H1 (cell line): Measurements from ENCODE around the gene GCGR. TPM values are rescaled to one million over a fixed set of nuclear protein-coding genes. Genes with fewer than 3 reads are reported as not detected.

Experiments
- CTCF ChIA-PET: fragments of 300-600 bp; sonication (Branson Sonifier 250); formaldehyde crosslinking; loops from one replicate; lab custom pipeline; 2021; ENCODE audit not compliant: partially characterized antibody; lab: Charles Lee
- POLR2A ChIA-PET: fragments of 300-600 bp; sonication (Branson Sonifier 250); formaldehyde crosslinking; loops from one replicate; lab custom pipeline; 2021; ENCODE audit warnings: inconsistent platforms; ENCODE audit not compliant: partially characterized antibody; lab: Charles Lee
- DNase-seq, 2 experiments: peaks; one replicate each; pipeline versions ENCODE4 v3.0.0 to v3.0.0-alpha.2; 2010 to 2022; ENCODE audit warnings: low spot score in 2 of 2, low read depth in 1 of 2, mixed read lengths in 1 of 2
- FAIRE-seq: peaks from 2 replicates; lab custom pipeline; 2011; peaks lifted over from hg19 to GRCh38; lab: Jason Lieb, UNC
- H2AFZ ChIP-seq: 2 replicates; pipeline ENCODE4 v1.8.1; 2012; ENCODE audit warnings: low read length, inconsistent platforms
- H2AK5ac ChIP-seq: 2 replicates; pipeline ENCODE4 v1.6.1; 2013; ENCODE audit warnings: low read depth, low read length
- H2BK120ac ChIP-seq: replicated peaks from 2 replicates; pipeline ENCODE3; 2013; ENCODE audit warnings: low read depth, low read length, inconsistent platforms
- H2BK12ac ChIP-seq: 2 replicates; pipeline ENCODE4 v1.6.1; 2013; ENCODE audit warnings: low read depth, low read length
- H2BK15ac ChIP-seq: 2 replicates; pipeline ENCODE4 v1.6.1; 2013; ENCODE audit warnings: low read length
- H2BK20ac ChIP-seq: 2 replicates; pipeline ENCODE4 v1.6.1; 2013; ENCODE audit warnings: low read length
- H2BK5ac ChIP-seq: 2 replicates; pipeline ENCODE4 v1.6.1; 2013; ENCODE audit warnings: low read depth, low read length
- H3K14ac ChIP-seq: 2 replicates; pipeline ENCODE4 v1.6.1; 2013; ENCODE audit warnings: inconsistent platforms; ENCODE audit not compliant: insufficient read length
- H3K18ac ChIP-seq: 2 replicates; pipeline ENCODE4 v1.6.1; 2013; ENCODE audit warnings: low read length; ENCODE audit errors: extremely low read depth
- H3K23ac ChIP-seq: 2 replicates; pipeline ENCODE4 v1.6.1; 2013; ENCODE audit warnings: inconsistent platforms; ENCODE audit not compliant: insufficient read length
- H3K23me2 ChIP-seq: 2 replicates; pipeline ENCODE4 v1.6.1; 2013; ENCODE audit warnings: low read depth, low read length
- H3K27ac ChIP-seq: 2 replicates; pipeline ENCODE4 v1.6.1; 2011; ENCODE audit warnings: low read depth, low read length, inconsistent platforms
- H3K27me3 ChIP-seq, 4 experiments: replicated peaks in 1 of 4; 1 replicate in 1 of 4; 2 replicates in 3 of 4; pipeline versions ENCODE4 v1.6.1 to v1.8.1; 2011 to 2013; ENCODE audit warnings: low read length in 3 of 4, mild to moderate bottlenecking in 3 of 4, inconsistent platforms in 2 of 4, mixed read lengths in 2 of 4, moderate library complexity in 1 of 4; ENCODE audit not compliant: control insufficient read depth in 3 of 4, insufficient read depth in 3 of 4; ENCODE audit errors: extremely low read depth in 1 of 4
- H3K36me3 ChIP-seq, 4 experiments: 2 replicates each; pipeline versions ENCODE4 v1.6.1 to v1.8.1; 2011 to 2013; ENCODE audit warnings: mild to moderate bottlenecking in 4 of 4, low read length in 3 of 4, moderate library complexity in 2 of 4, control low read depth in 1 of 4, inconsistent platforms in 1 of 4; ENCODE audit not compliant: insufficient read depth in 4 of 4, control insufficient read depth in 2 of 4
- H3K4ac ChIP-seq: replicated peaks from 2 replicates; pipeline ENCODE3; 2013; ENCODE audit warnings: low read length, low read depth, mixed read lengths, inconsistent platforms; ENCODE audit not compliant: insufficient read length
- H3K4me1 ChIP-seq, 4 experiments: replicated peaks in 1 of 4; 1 replicate in 1 of 4; 2 replicates in 3 of 4; pipeline versions ENCODE4 v1.6.1 to v1.8.1; 2011 to 2013; ENCODE audit warnings: low read length in 3 of 4, inconsistent platforms in 2 of 4, mixed read lengths in 1 of 4; ENCODE audit not compliant: insufficient read depth in 4 of 4, control insufficient read depth in 3 of 4
- H3K4me2 ChIP-seq, 2 experiments: 2 replicates each; pipeline versions ENCODE4 v1.6.1 to v1.8.1; 2011 to 2013; ENCODE audit warnings: low read depth in 2 of 2, low read length in 2 of 2, control low read depth in 1 of 2, inconsistent platforms in 1 of 2, mild to moderate bottlenecking in 1 of 2; ENCODE audit not compliant: insufficient read depth in 1 of 2
- H3K4me3 ChIP-seq, 4 experiments: fragments of 200-600, 300-600 bp in 1 of 4; sonication (generic), shearing (Covaris generic), sonication (Bioruptor Twin) in 1 of 4; 2 replicates each; pipeline versions ENCODE4 v1.5.1 to v1.8.1; 2011 to 2016; ENCODE audit warnings: low read length in 4 of 4, low read depth in 3 of 4, control low read depth in 2 of 4, inconsistent platforms in 2 of 4, mild to moderate bottlenecking in 2 of 4, mixed read lengths in 1 of 4, moderate library complexity in 1 of 4; ENCODE audit not compliant: insufficient read depth in 2 of 4; ENCODE audit errors: extremely low read depth in 1 of 4
- H3K56ac ChIP-seq: replicated peaks from 2 replicates; pipeline ENCODE3; 2013; ENCODE audit warnings: low read depth, mild to moderate bottlenecking, mixed read lengths, low read length, inconsistent platforms; ENCODE audit not compliant: insufficient read length
- H3K79me1 ChIP-seq: 2 replicates; pipeline ENCODE4 v1.6.1; 2013; ENCODE audit warnings: low read depth, low read length, control low read depth
- H3K79me2 ChIP-seq, 2 experiments: 2 replicates each; pipeline versions ENCODE4 v1.6.1 to v1.8.1; 2012 to 2013; ENCODE audit warnings: low read length in 2 of 2, mild to moderate bottlenecking in 2 of 2, inconsistent platforms in 1 of 2; ENCODE audit not compliant: insufficient read depth in 2 of 2, control insufficient read depth in 1 of 2
- H3K9ac ChIP-seq, 4 experiments: replicated peaks in 1 of 4; 1 replicate in 1 of 4; 2 replicates in 3 of 4; pipeline versions ENCODE4 v1.6.1 to v1.8.1; 2011 to 2013; ENCODE audit warnings: low read depth in 3 of 4, low read length in 3 of 4, control low read depth in 2 of 4, mild to moderate bottlenecking in 2 of 4, moderate library complexity in 2 of 4, inconsistent platforms in 1 of 4; ENCODE audit errors: extremely low read depth in 1 of 4
- H3K9me3 ChIP-seq, 2 experiments: 2 replicates each; pipeline versions ENCODE4 v1.6.1 to v1.8.1; 2012 to 2013; ENCODE audit warnings: mild to moderate bottlenecking in 2 of 2, moderate library complexity in 2 of 2, control low read depth in 1 of 2, inconsistent platforms in 1 of 2, low read depth in 1 of 2, low read length in 1 of 2, mixed read lengths in 1 of 2; ENCODE audit not compliant: insufficient read depth in 2 of 2
- H4K20me1 ChIP-seq, 2 experiments: replicated peaks in 1 of 2; 2 replicates each; pipeline versions ENCODE3 to v1.8.1; 2011 to 2013; ENCODE audit warnings: inconsistent platforms in 2 of 2, low read length in 2 of 2, mild to moderate bottlenecking in 1 of 2; ENCODE audit not compliant: insufficient read depth in 2 of 2, control insufficient read depth in 1 of 2
- H4K5ac ChIP-seq: 2 replicates; pipeline ENCODE4 v1.6.1; 2013; ENCODE audit warnings: low read length, low read depth, mixed read lengths, inconsistent platforms; ENCODE audit not compliant: insufficient read length
- H4K8ac ChIP-seq: 2 replicates; pipeline ENCODE4 v1.8.0; 2013; ENCODE audit warnings: mild to moderate bottlenecking, moderate library complexity, low read length, inconsistent platforms; ENCODE audit not compliant: insufficient read depth; ENCODE audit errors: extremely low read depth
- H4K91ac ChIP-seq: replicated peaks from 2 replicates; pipeline ENCODE3; 2013; ENCODE audit warnings: low read length, mixed read lengths, inconsistent platforms; ENCODE audit not compliant: insufficient read length
- CTBP2 ChIP-seq: IDR thresholded peaks from 2 replicates; pipeline ENCODE4 v1.7.0; 2011; ENCODE audit warnings: borderline replicate concordance, mild to moderate bottlenecking, moderate library complexity, mixed read lengths, low read length; ENCODE audit not compliant: insufficient read depth, insufficient read length
- KDM4A ChIP-seq: IDR thresholded peaks from one replicate; pipeline ENCODE4 v1.7.1; 2012; ENCODE audit warnings: low read depth, mild to moderate bottlenecking, moderate library complexity, low read length, inconsistent platforms; ENCODE audit not compliant: severe bottlenecking
- MAFK ChIP-seq: IDR thresholded peaks from 2 replicates; pipeline ENCODE4 v1.6.1; 2012; ENCODE audit warnings: low read depth, mild to moderate bottlenecking, improper control_type of control experiment, low read length
- PHF8 ChIP-seq: fragments of 200-600 bp; sonication (generic); conservative IDR thresholded peaks from 2 replicates; pipeline ENCODE4 v1.7.1; 2012; ENCODE audit warnings: low read depth, mild to moderate bottlenecking, inconsistent platforms, low read length, moderate library complexity
- POLR2A ChIP-seq, 2 experiments: IDR thresholded peaks; 1 replicate in 1 of 2; 2 replicates in 1 of 2; pipeline ENCODE4 v1.6.1; 2011; ENCODE audit warnings: low read depth in 2 of 2, low read length in 2 of 2, mild to moderate bottlenecking in 2 of 2; ENCODE audit errors: control extremely low read depth in 1 of 2
- POLR2AphosphoS5 ChIP-seq: IDR thresholded peaks from 2 replicates; pipeline ENCODE4 v1.6.1; 2011; ENCODE audit warnings: low read depth, low read length
- SIRT6 ChIP-seq: IDR thresholded peaks from one replicate; pipeline ENCODE4 v1.7.1; 2012; ENCODE audit warnings: low read length, inconsistent platforms
- SIX5 ChIP-seq: IDR thresholded peaks from 2 replicates; pipeline ENCODE4 v1.6.1; 2011; ENCODE audit warnings: mild to moderate bottlenecking, low read depth, low read length
- WGBS, 2 experiments: shearing (Covaris generic) in 1 of 2; methylation state at CpG; one replicate each; pipeline versions ENCODE4 v1.1.6 to v1.1.7; 2013 to 2015; ENCODE audit warnings: low lambda C conversion rate in 2 of 2, mixed read lengths in 2 of 2, inconsistent platforms in 1 of 2, low coverage in 1 of 2, missing lambda C conversion rate in 1 of 2; ENCODE audit not compliant: insufficient replicate concordance in 2 of 2, insufficient coverage in 1 of 2, insufficient read length in 1 of 2; ENCODE audit errors: extremely low coverage in 1 of 2, missing lambda C conversion rate in 1 of 2; 5-methylcytosine and 5-hydroxymethylcytosine counted together
- polyA plus RNA-seq, 7 experiments: library from polyadenylated mRNA; depleted of rRNA in 3 of 7; stranded (reverse) in 5 of 7; unstranded in 2 of 7; fragments of >200 nt in 5 of 7; fragments of 200-250 nt in 2 of 7; gene quantifications; 1 replicate in 5 of 7; 2 replicates in 1 of 7; 4 replicates in 1 of 7; pipeline versions ENCODE4 v1.2.1 to v1.2.3, GENCODE V29; 2011 to 2013; ENCODE audit warnings: missing spikeins in 2 of 7, mixed read lengths in 2 of 7
- total RNA-seq: library from RNA; stranded (reverse); fragmentation: NEBNext Ultra II Directional; extraction: Animal tissue kit (Norgen Biotek cat#: 25700); gene quantifications from 2 replicates; pipeline ENCODE4 v1.2.1, GENCODE V29; 2021
- TF ChIP-seq, protein P1 (sequence below): IDR thresholded peaks from 2 replicates; pipeline ENCODE4 v1.6.1; 2011; ENCODE audit warnings: low read length, improper control_type of control experiment

GCGR gene
- total and polyA plus RNA-seq, 2 of the 8 experiments (the other 6 are each of a cell fraction or from before 2014, with no cell fraction given), result 0.44 to 0.56 TPM

DNA sequence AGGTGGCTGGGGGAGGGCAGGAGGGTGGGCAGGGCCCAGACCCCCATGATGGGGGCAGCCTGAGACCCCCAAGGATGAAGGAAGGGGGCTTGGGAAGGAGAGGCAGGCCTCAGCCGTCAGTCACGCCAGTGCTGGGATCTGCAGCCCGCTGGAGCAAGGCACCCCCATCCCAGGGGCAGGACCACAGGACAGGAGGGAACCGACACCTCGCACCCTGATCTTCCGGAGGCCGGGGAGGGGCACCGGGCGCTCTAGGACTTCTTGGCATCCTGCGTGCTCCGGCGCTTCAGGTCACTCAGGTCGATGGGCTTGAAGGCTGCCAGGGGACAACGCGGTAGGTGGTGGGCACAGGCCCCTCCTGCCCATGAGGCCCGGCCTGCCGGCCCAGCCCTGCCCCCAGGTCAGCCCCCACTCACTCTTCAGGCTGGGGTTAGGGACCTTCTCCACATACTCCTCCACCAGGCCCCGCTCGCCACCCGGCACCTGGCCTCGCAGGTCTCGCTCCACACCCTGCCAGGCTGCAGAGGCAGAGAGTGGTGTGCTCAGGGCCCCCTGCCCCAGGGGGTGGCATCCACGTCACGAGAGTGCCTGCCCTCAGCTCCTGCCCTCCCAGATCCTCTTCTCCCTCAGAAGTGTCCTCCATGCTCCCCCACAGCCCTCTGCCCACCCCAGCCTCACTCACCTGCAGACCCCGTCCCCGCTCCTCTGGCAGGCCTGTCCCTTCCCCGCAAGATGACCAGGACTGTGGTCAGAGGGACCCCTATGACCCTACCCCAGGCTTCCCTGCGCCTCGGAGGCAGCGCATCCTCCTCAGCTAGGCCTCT lies 19.3 kb downstream of the GCGR start:
- Histone ChIP-seq H3K4me2 (no peak overlapping the region), H3K9ac (no peak overlapping the region), H3K14ac (no peak overlapping the region), H3K23ac (no peak overlapping the region), H3K36me3 (no peaks in the 10 kb centered on the region), H4K8ac (no peak overlapping the region), H2BK120ac (no peak overlapping the region), H4K5ac (no peak overlapping the region), H4K20me1 (peaks cover 4 to 10% of the 10 kb centered on the region in 2 experiments), H3K79me2 (peaks cover 0 to 3% of the 10 kb centered on the region in 2 experiments; a peak in 1 of 4 replicates), H3K18ac (no peak overlapping the region), H3K9me3 (no peaks in the 10 kb centered on the region), H3K27ac (no peak overlapping the region), H3K27me3 (no peaks in the 10 kb centered on the region), H2AK5ac (no peak overlapping the region), H3K56ac (no peak overlapping the region), H2AFZ (no peak overlapping the region), H3K4ac (no peak overlapping the region), H3K79me1 (peaks cover 2% of the 10 kb centered on the region; the same call in 1 of the 2 replicates), H3K4me1 (peaks cover 0 to 16% (median 9%) of the 10 kb centered on the region in 4 experiments; a peak in 5 of 7 replicates), H3K23me2 (no peaks in the 10 kb centered on the region), H2BK15ac (no peak overlapping the region), H2BK20ac (no peak overlapping the region), H3K4me3 (no peak overlapping the region), H4K91ac (no peak overlapping the region), H2BK5ac (no peak overlapping the region), H2BK12ac (no peak overlapping the region)
- TF ChIP-seq KDM4A (no peak), CTBP2 (no peak), SIX5 (no peak), MAFK (no peak), POLR2AphosphoS5 (no peak), PHF8 (no peak), POLR2A (IDR thresholded peaks at IDR 0.05; ENCODE audit: control extremely low read depth in 1 of 2, low read depth in 2 of 2, low read length in 2 of 2) (no peak), SIRT6 (no peak)
- TF ChIP-seq, protein P1, sequence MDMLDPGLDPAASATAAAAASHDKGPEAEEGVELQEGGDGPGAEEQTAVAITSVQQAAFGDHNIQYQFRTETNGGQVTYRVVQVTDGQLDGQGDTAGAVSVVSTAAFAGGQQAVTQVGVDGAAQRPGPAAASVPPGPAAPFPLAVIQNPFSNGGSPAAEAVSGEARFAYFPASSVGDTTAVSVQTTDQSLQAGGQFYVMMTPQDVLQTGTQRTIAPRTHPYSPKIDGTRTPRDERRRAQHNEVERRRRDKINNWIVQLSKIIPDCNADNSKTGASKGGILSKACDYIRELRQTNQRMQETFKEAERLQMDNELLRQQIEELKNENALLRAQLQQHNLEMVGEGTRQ, result no peak
- ChIA-PET CTCF (interaction anchor here (0.6 to 2.2 kb wide), 6 partner anchors 10 to 590 kb away, joined by 3 to 19 read pairs (median 6); no protein-coding TSS in a partner anchor), POLR2A (interaction anchor here (0.9 to 2.2 kb wide), 8 partner anchors 10 to 90 kb away, joined by 3 to 11 read pairs (median 5); partner anchors contain the start of gene MCRIP1)
- DNase-seq (no peak), FAIRE-seq (no peak)
- WGBS, 2 experiments, result 95% methylated on average over 14 of the region's 30 CpGs; no CpG with 5 or more reads in 1 of the 2 experiments
